ACHN (cell line): Measurements from ENCODE around the gene CTIF.

Source experiments
- DNase-seq: peaks from one replicate; pipeline ENCODE4 v3.0.0-alpha.2; 2015
- in situ Hi-C: cut with HindIII; loops from 2 replicates; pipeline ENCODE4 v1.10.0; 2017; ENCODE audit warnings: low sequenced_read_pairs, low pct_ligation_motif_present, low pct_unique_long_range_greater_than_20kb

Gene CTIF

DNA sequence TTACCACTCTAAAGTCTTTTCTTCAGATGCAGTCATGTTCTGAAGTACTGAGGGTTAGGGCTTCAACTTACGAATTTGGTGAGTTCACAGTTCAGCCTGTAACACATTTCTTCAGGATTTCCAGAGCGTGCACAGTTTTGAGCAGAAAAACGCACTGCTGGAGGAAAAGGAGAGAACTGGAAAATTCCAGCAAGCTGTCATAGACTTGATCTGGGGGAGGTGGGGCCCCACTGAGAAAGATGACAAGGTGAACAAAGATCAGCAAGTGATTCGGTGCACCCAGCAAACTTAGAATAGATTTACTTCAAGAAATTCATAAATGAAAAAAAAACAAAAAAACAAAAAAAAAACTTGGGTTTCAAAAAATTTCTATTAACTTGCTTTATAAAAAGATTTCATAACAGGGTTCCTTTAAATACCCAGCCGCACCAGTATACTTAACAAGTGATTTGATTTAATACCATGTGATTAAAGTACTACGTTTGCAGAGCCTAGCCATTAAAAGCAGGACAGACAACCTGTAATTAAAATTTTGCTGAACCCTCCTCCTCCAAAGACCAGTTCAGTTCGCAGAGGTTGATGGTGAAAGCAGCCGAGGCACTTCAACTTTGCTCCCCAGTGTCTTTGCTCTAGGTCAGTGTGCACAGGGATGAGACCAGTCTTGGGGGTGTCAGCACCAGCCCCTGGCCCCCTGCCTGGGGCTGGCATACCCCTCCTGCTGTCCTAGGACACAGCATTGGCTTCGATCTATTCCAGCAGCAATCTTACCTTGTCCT, 30.5 kb downstream of the CTIF start:
- in situ Hi-C loops = no loop called here
- DNase-seq = no peak

DNA sequence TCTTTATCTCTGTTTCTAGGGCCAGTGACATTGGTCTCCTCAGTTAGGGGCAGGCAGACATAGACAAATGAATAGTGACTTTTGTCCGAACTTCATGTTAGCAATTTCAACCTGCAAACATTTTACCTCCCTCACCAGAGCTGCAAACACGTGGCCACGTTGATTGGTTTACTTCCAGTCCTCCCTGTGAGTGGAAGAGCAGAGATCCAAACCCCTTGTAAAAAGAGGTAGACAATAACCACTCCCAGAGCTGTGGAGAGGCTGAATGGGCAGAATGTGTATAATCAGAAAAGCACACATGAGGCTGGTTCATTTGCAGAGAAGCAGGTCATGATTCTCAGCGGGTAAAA, 31.1 kb downstream of the CTIF start:
- in situ Hi-C loops = no loop called here
- no peak for DNase-seq

DNA sequence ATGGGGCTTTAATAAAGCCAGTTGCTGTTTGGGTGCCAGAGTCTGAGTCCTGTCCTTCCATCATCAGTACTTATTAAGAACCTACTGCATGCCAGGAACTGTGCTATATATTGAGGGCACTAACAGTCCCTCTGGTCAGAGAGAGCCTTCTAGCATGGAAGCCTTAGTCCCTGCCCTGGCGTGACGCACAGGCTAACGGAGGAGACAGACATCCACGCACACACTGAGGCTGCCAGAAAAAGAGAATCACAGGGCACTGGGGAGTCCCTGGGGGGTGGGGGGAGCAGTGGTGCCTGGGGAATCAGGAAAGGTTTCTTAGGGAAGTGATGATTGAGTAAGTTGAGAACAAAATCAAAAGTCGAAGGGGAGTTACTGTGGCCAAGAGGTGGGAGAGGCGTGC, 31.5 kb downstream of the CTIF start:
- no peak for DNase-seq
- in situ Hi-C loops = no loop called here

DNA sequence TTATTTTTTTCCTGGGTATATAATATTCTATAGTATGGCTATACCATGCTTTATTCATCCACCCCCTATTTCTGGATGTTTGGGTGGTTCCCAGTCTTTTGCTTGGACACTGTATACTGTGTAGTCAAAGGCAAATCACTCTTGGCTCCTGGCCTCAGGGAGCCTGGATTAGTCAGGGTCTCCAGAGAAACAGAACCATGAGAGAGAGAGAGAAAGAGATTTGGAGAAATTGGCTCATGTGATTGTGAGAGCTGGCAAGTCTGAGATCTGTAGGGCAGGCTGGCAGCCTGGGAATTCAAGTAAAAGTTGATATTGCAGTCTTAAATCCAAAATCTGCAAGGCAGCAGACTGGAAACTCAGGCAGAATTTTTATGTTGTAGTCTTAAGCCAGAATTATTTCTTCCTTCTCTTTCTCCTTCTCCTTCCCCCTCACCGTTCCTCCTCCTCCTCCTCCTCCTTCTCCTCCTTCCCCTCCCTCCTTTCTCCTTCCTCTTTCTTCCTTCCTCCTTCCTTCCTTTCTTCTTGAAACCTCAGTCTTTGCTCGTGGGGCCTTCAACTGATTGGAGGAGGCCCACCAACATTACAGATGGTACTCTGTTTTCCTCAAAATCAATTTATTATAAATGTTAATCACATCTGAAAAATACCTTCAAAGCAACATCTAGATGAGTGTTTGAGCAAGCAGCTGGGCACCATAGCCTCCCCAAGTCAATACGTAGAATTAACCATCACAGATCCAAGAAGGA, 33.0 kb downstream of the CTIF start:
- in situ Hi-C loops = no loop called here
- DNase-seq = no peak

DNA sequence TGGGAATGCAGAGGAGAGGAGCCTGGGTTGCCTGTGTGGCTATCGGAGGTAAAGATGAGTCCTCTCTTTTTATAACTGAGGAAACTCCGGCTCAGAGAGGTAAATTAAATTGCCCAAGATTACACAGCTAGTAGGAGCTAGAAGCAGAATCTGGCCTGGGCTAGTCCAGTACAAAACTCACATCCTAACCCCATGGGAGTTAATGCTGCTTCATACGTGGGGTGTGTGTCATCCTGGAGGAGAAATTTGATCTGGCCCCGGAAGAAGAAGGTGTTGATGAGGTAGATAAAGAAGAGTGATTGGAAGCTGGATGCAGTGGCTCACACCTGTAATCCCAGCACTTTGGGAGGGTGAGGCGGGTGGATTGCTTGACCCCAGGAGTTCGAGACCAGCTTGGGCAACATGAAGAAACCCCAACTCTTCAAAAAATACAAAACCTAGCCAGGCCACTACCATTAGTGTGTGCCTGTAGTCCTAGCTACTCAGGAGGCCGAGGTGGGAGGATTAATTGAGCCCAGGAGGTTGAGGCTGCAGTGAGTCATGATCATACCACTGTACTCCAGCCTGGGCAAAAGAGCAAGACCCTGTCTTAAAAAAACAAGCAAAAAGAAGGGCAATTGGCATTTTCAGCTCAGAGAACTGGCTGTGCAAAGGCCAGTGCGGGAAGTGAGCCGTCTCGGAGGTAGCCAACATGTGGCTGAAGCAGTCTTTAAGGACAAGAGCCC, 33.7 kb downstream of the CTIF start:
- in situ Hi-C loops = no loop called here
- DNase-seq = no peak

DNA sequence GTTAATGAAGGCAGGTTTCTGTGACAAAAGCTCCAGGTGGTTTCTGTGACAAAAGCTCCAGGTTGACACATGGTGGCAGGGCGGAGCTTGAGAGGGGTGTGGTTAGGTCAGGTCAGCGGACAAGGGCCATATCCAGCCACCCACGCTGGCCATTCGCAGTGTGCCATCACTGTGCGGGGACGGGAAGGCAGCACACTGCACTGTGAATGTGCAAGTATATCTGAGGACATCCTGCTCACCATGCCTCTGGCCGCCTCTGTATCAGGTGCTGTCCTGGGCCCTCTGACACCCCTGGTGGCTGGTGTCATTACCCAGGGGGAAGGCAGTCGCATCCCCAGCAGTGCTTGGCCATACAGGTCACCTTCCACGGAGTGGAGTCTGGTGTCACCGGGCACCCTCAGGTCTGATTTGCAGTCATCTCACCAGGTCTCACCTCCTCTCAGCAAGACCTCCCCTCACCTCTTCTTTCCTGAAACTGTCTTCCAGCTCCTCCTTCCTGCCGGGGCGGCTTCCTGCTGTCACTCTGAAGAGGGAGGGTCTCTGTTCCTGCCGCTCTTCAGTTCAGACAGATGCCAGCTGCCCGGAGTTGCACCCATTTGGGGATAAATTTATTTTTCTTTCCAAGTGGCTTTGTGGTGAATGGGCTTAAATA, 34.9 kb downstream of the CTIF start:
- DNase-seq = no peak
- in situ Hi-C loops = no loop called here

DNA sequence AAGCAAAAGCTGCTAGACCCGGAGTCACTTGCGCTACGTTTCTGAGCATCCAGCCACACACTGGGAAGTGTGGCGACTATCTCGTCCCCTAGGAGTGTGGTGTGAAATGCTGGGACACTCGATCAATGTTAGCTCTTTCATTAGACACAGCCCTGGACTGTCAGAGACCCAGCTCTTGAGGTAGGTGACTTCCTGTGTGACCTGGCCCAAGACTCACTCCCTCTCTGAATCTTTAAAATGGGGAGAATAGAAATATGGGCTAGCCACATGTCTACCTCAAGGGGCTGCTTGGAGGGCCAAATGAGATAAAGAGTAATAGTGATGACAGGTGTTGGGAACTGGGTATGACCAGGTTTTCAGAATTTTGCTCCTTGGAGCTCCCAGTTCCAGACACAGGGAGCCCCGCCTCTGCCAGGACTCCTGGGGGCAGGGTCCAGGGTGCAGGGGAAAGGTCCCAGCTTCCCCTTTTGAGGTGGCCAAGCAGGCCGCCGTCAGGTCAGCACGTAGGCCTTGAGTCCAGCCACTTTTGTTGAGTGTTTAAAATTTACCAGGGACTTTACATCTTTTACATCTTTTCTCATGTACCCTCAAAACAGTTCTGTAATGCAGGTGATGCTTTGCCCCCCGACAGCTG, 36.0 kb downstream of the CTIF start:
- in situ Hi-C loops = no loop called here

DNA sequence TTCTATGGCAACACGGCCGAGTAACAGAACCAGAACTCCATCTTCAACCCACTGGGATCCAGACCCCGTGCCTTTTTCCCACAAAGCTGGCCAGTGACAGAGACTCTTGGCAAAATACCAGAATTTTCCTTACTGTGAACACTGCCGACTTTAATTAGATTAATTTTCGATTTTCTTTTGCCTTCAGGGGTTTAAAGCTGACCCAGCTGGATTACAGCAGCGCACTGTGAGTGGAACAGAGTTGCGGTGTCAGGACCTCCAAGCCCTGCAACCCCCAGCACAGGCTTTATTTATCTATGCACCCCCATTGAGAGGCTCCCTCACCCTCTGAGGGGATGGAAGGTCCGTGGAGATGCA, 36.4 kb downstream of the CTIF start:
- no peak for DNase-seq
- in situ Hi-C loops = no loop called here

More for the DNA sequence above, 36.0 kb downstream of the CTIF start:
- no peak for DNase-seq

DNA sequence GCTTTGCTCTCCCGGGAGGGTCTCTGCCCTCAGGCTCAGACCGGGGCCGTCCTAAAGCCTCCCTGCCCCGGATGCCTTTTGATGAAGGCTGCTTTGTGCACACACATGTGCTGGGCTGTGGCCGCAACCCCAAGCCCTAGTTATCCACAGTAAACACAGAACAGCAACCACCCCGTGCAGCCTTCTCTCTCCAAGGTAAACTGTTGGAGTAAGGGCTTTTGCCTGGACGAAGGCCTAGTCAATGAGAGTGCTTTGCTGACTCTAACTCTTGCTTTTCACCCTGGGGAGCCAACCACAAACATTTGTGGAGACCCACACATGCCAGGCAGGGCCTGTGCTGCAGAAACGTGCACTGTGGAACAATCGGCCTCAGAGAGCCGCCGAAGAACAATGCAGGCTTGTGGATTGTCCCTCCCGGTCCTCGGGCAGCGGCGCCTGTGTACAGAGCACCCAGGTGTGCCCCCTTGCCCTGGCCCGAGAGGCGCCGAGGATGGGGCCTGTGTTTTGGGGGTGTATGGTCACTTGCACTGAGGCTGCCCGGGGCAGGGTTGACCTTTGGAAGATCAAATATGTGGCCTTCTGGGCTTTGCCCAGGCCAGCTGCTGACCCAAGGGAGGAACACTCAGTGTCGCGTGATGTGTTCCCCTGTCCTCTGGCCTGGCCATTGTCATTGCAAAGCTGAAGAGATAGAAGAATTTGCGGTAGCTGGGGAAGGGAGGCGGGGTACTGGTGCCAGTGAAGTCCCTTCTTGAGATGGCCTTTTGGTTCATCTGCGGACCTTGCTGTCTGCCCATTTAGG, 37.0 kb downstream of the CTIF start:
- no peak for DNase-seq
- in situ Hi-C loops = no loop called here

DNA sequence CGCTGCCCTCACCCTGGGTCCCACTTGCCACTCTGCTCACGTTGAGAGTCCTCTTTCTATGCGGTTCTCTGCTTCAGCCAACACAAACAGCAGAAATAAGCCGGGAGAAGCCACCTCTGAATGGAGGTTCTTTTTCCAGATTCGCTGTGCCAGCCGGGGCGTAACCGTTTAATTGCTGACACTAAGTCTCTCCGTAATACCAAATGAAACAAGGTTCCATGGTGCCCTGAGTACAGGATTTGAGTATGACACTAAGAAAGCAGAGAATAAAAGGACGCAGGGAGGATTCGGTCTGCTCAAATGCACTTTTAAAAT, 37.6 kb downstream of the CTIF start:
- DNase-seq = no peak
- in situ Hi-C loops = no loop called here

DNA sequence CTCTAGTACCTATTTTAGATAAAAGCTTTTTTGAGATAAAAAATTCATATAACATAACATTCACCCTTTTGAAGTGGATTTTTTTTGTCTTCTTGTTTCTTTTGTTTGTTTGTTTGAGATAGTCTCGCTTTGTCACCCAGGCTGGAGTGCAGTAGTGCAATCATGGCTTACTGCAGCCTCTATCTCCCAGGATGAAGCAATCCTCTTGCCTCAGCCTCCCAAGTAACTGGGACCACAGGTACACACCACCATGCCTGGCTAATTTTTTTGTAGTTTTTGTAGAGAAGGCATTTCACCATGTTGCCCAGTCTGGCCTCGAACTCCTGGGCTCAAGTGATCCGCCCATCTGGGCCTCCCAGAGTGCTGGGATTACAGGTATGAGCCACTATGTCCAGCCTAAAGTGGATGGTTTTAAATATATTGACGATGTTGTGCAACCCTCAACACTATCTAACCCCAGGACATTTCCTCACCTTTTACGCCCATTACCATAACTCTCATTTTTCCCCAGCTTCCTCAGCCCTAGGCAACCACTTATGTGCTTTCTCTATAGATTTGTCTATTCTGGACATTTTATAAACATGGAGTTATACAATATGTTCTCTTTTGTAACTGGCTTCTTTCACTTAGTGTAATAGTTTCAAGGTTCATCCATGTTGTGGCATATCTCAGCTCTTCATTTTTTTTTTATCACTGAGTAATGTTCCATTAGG, 38.8 kb downstream of the CTIF start:
- no peak for DNase-seq
- in situ Hi-C loops = no loop called here

DNA sequence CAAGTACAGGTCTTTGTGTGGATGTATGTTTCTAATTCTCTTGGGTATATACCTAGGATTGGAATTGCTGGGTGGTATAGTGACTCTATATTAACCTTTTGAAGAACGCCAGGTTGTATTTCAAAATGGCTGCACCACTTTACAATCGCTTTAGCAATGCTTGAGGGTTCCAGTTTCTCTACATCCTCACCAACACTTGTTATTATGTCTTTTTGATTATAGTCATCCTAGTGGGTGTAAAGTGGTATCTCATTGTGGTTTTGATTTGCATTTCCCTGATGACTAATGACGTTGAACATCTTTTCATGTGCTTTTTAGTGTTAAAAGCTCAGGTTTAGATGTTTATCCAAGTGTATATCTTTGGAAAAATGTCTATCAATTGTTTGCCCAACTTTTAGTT, 39.5 kb downstream of the CTIF start:
- in situ Hi-C loops = no loop called here
- DNase-seq = no peak

DNA sequence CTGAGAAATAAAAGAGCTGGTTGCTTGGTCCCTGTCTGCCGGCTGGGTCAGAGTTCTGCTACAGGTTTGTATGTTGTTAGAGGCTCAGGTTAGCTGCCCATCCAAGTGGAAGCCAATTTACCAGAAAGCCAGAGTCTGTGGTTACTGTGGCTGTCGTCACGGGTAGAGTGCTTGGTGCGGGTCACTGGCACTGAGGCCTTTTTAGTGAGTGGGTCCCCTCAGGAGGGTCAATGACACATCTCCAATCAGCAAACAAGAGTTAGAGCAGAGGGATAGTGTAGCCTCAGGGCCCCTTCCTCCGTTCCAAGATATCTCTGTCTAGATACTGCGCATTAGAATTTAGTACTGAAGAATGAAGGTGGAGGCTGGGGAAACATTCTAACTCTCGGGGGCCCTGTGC, 41.2 kb downstream of the CTIF start:
- in situ Hi-C loops = no loop called here
- no peak for DNase-seq

DNA sequence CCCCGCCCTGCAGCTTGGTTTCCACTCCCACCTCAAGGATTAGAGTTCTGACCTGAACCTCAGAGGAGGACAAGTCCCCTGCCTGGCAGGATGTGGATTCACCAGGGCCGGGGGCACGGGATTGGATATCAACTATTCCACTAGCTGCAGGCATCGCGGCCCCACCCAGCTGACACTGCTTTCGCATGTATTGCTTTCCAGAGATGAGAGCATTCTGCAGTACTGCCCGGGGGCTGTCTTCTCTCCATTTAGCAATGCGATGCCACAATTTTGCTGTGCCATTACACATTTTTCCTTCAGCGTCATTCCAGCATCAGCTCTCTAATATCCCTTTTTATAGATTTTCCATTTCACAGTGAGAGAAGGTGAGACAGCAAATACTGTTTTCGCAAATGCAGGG, 42.0 kb downstream of the CTIF start:
- no peak for DNase-seq
- in situ Hi-C loops = no loop called here

DNA sequence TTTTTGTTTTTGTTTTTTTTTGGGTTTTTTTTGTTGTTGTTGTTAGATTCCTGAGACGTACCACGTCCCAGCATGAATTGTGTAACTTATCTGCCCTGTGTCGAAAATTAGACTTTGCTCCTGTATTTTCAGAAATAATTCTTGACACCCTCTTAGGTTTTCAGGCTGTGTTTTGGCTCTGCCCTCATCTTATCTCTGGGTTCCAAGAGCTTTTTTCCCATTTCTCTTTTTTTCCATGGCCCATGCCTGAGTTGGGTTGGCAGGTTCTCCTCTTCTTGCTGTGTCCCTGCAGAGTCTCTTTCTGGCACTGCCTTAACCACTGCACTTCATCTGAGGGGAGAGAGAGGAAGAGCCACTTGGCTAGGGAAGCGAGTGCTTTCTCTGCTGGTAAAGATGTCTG, 42.4 kb downstream of the CTIF start:
- DNase-seq = no peak
- in situ Hi-C loops = no loop called here

DNA sequence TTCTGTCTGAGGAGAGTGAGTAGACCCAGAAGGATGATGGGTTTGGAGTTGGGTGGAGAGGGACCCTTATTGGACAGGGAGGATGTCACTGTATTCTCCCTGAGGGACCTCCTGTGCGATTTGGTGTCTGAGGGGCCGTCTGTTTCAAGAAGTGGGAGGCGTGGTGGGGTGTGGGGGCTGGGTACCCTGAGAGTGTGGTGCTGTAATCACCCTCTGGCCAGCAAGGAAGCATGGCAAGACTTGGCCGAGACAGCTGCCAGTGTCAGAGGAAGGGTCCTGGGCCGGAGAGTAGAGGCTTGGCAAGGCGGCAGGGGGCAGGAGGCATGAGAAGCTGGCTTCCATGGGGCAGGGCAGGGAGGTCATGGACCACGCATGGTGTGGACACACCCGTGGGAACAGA, 43.1 kb downstream of the CTIF start:
- DNase-seq = no peak
- in situ Hi-C loops = no loop called here

DNA sequence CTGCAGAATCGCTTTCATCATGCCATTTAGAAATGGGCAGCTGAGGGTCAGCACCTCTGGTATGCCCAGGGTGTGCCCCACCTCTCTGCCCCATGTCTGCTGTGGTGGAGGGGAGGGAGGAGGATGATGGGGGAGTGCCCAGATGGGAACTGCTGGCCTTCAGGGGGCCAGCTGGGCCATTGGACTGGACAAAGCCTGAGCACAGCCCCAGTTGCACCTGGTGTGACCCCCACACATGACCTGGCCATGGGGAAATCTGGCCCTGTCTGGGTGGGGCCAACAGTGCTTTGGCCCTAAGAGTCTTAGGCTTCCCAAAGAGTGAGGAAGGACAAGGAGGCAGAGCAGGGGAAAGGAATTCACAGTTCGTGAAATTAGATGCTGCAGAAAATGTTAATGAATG, 44.1 kb downstream of the CTIF start:
- DNase-seq = no peak
- in situ Hi-C loops = no loop called here

DNA sequence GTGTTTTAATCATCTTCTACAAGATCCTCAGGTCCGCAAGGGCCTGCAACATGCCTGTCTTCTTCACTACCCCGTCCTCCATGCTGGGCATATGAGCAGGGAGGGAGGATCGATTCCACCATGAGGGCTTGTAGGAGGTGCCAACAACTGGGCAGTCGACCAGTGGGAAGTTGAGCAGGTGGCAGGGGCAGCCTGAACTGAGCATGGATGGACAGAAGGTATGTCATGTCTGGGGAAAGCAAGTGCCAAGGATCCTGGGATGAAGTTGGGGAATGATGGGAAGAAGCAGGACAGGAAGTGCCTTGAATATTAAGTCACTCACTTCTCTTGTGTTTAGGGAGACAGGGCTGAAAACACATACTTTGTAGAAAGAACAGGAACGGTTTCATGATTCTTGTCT, 44.7 kb downstream of the CTIF start:
- DNase-seq = no peak
- in situ Hi-C loops = no loop called here
